ENCODE results near the gene MSI2.

DNA sequence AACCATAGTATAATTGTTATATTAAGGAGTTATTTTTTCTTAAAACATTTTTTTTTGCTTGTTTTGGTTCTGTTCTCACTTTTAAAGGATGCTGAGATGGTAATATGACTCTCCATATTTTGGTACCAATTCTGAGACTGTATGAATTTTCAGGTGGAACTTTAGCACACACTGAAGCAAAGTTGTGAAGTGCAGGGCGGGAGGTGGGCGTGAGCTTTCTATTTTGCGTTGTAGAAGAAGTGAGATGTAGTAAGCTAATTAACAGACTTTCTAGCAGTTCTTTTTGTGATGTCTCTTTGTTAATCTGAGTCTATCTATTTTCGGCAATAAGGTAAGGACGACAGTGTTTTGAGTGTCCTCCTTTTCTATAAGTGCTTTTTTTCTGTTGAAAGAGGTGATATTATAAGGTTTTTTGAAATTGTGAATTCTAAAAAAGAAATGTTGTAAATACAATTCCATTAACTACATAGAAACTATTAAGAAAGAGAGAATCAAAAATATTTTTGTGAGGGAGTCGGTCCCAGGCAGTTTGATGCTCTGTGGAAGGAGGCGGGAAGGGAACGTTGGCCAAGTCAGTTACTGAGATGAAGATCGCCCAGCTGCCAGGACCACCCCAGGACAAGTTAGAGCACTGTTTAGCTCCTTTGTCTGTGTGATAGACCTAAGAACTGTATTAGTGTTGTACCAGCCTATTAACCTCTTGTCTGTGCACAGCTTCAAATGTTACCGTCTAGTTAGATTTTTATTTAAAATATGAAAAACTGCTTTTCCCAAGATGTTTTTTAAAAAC lies 423.8 kb downstream of the MSI2 start:
- TF ChIP-seq POLR2AphosphoS5 (IDR thresholded peaks at IDR 0.05; ENCODE audit: borderline replicate concordance, low read depth, low read length) (no peak), EZH2 (IDR thresholded peaks at IDR 0.05) (no peak)

Data from SK-N-MC (cell line).